HG03521 (cell line): ENCODE measurements around the gene OTOF.

Experiments
- ATAC-seq: cut with Tn5 transposase; IDR thresholded peaks from one replicate; pipeline ENCODE4 v1.9.1; 2021; ENCODE audit warnings: mild to moderate bottlenecking, moderate library complexity; ENCODE audit not compliant: unreplicated experiment

The OTOF gene

GRCh38 chr2:26477911-26478253, at the start of gene OTOF:
Gene OTOF (minus strand): TSS chr2:26478124.
- no peak for ATAC-seq

GRCh38 chr2:26526589-26526988, 48.7 kb upstream of the OTOF start:
- ATAC-seq = no peak

- no peak for ATAC-seq
These were observed 48.2 kb upstream of the OTOF start for GRCh38 chr2:26526105-26526504.

DNA sequence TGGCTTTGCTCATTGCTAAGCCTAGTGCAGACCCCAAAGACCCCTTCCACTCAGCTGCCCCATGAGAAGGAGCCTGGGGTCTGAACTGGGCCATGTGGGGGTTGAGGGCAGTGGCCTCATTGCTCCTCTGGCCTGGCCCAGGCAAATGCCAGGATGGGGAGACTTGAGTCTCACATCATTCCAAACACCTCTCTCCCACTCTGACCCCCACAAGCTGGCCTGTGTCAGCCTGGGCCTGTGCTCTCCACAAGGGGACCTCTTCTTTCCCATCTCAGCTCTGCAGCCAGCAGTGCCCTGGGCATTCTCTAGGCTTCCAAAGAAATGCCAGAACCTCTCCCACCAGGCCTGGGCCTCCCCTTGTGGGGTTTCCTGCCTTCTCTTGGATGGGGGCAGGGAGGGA, 45.8 kb upstream of the OTOF start:
- no peak for ATAC-seq

GRCh38 chr2:26522751-26523171, 44.8 kb upstream of the OTOF start:
- ATAC-seq = no peak

GRCh38 chr2:26522325-26522724, 44.4 kb upstream of the OTOF start:
- ATAC-seq = no peak

GRCh38 chr2:26521913-26522180, 43.9 kb upstream of the OTOF start:
- no peak for ATAC-seq

GRCh38 chr2:26521054-26521912, 43.4 kb upstream of the OTOF start:
- no peak for ATAC-seq

DNA sequence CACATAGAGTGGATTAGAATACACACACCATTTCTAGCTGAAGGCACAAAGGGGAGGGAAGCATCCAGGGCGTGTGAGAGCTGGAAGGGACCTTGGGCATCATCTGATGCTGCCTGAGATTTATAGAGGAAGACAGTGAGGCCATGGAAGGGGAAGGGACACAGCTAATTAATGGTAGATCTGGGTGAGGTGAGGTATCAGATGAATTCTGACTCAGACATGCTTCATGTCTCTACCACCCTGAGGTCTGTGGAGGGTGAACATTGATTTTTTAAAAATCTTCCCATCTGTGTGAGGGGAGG, 42.2 kb upstream of the OTOF start:
- no peak for ATAC-seq

DNA sequence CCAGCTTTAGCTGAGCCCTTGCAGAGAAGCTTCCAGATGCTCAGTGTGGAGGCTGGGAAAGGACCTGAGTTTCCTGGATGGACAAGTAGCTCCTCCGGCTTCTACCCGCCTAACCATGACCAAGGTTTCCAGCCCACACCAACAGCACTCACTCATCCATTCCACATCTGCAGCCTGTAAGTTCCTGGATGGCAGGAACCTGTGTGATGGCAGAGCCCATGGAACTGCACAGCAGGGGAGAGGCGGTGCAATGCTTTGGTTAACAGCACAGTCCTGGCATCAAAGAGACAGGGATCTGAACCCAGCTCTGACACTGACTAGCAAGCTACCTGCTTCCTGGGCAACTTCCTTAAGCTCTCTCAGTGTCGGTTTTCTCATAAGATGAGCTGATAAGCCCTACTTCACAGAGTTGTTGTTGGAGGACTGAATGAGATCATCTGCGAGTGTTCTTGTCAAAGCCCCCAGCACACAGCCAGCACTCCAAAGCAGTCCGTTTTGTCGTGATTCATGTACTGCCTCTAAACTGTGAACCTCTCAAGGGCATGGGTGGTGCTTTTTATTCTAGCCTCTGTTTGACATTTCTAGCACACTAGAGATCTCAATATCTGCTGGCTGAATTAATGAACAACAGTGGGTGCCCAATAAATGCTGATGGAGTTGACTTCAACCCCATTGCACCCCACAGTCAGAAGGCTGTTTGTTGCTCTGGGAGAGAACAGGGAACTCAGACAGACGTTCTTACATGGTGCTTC, 41.6 kb upstream of the OTOF start:
- no peak for ATAC-seq

- ATAC-seq = no peak
These were observed 38.9 kb upstream of the OTOF start for GRCh38 chr2:26516781-26517180.

- no peak for ATAC-seq
These were observed 38.3 kb upstream of the OTOF start for GRCh38 chr2:26516246-26516645.

DNA sequence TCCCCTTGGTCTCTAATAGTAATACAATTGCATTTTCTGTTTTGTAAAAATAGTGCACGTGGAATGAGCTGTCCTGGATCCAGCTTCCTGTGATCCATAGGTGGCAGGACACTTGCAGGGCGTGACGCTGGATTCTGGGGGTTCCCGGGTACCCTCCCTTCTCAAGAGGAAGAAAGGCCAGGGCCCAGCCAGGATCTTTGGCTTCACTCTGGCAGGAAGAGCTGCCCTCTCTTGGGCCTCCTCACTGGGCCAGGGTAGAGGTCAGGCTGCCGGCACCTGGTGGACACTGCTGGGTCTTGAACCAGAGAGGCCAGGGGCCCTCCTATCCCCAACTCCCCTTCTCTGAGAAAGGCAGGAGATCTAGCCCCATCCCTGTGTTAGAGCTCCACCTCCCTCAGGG, 37.8 kb upstream of the OTOF start:
- ATAC-seq = no peak

DNA sequence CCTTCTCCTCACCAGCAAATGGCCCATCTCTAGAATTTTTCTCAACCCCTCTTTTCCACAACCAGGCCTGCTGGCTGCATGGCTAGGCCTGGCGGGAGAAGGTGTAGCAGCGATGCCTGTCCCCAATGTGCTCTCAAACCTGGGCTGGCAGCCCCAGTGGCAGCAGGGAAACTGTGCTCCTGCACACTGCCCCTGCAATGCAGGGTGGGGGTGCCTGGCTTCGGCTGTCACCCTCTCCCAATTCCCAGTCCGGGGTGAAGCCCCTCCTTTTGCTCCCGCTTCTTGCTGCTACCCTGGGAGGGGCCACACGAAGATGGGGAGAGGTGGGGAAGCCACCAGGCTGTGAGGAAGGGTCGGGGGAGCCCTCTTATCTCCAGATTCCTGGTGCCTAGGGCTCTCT, 36.1 kb upstream of the OTOF start:
- no peak for ATAC-seq

GRCh38 chr2:26513261-26513660, 35.3 kb upstream of the OTOF start:
- no peak for ATAC-seq

- ATAC-seq = no peak
These were observed 33.5 kb upstream of the OTOF start for GRCh38 chr2:26511466-26511865.

DNA sequence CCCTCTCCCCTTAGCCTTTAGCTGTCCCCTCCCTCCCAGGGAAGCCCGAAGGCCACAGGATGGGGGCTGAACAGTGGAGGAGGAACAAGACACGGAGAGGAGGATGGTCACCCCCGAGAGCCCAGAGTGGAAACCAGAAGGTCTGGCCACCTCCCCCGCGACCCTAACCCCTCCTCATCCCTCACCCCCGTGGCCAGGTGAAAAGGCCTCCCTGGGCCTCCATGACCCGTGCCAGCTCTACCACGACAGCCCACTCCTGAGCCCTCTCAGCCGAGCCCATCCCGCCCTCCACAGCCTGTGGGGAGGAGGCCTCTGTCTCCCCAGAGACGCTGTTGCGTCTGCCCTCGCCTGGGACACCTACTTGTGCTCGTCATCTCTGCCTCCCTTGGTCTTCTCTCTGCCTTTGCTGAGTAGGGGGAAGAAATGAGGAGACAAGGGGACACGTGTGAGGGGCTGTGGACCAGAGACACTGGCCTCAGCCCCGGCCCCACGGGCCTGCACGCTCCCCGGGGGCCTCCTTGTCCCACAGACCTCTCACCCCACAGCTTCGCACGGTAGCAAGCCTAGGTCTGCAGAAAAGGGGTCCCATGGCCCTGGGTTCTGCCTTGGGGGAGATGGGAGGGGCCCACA, 32.5 kb upstream of the OTOF start:
- no peak for ATAC-seq

DNA sequence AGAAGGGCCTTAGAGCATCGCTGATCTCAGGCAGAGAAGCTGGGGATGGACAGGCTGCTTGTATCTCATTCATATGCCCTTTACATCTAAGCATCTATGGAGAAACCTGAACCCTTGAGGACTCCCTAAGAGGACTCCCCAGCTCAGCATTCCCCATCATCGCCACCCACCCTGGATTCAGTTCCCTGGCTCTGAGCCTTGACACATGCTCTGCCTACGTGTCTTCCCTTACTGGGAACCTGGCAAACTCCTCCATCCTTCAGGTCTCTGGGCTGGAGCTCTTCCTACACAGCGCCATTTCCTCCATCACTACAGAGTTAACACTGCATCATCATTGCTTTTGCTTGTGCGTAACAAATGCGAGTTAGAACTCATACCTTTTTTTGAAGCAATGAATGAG, 31.2 kb upstream of the OTOF start:
- no peak for ATAC-seq

- ATAC-seq = no peak
These were observed 30.0 kb upstream of the OTOF start for GRCh38 chr2:26507932-26508331.

- ATAC-seq = no peak
These were observed 29.2 kb upstream of the OTOF start for GRCh38 chr2:26507088-26507487.

DNA sequence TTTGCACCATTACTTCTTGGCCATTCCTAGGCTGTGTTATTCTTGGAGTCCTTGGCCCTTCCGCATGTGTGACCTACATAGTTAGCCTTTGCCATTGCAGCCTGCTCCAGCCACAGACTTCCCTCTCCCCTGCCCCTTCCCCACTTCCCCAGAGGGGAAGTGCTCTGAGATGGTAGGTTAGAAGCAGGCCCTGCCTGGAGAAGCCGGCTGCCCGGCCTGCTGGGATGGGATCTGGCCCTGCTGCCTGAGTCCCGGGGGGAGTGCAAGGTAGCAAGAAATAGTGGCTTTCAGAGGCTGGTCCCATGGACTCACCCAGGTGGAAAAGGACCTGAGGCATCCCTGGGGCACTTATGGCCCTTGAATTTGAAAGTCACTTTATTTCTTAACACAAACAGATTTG, 28.4 kb upstream of the OTOF start:
- no peak for ATAC-seq

DNA sequence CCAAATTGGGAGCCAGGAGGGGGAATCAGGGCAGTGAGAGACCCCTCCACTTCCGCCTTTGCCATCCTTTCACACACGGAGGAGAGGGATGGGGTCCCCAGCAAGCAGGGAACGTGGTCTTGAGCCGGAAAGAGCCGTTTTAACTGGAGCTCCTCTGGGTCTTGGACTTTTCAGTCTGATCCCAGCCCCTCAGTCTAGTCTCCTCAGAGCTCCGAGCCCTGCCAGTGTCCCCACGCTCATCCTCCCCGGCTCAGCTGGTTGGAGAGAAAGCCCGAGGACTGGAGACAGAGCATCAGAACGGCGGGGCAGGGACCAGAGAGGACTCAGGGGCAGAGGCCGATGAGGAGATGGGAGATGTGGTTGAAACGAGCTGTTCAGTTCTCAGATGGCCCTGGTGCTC, 26.1 kb upstream of the OTOF start:
- ATAC-seq = no peak
